A549 (cell line): ENCODE results near the gene SATB2.

Experiments used
- BHLHE40 ChIP-seq: IDR thresholded peaks from 2 replicates; pipeline ENCODE4 v1.6.1; 2012; ENCODE audit warnings: low read depth, low read length, inconsistent platforms
- ELK1 ChIP-seq: fragments of 150-350 bp; IDR thresholded peaks from 2 replicates; pipeline ENCODE4 v1.6.1; 2014; ENCODE audit warnings: low read depth, mild to moderate bottlenecking, low read length
- EP300 ChIP-seq, 2 experiments: fragments of >200 bp; sonication (Bioruptor Twin); formaldehyde crosslinking; IDR thresholded peaks; 2 replicates in 1 of 2; 3 replicates in 1 of 2; pipeline ENCODE4 v1.6.1; 2016 to 2017
- HDAC2 ChIP-seq: fragments of 200-600 bp; sonication (generic); IDR thresholded peaks from 2 replicates; pipeline ENCODE4 v1.6.1; 2016
- KDM5A ChIP-seq: fragments of 200-600 bp; sonication (generic); IDR thresholded peaks from 2 replicates; pipeline ENCODE4 v1.6.1; 2016; ENCODE audit warnings: antibody characterized with exemption, mild to moderate bottlenecking
- MAX ChIP-seq: IDR thresholded peaks from 2 replicates; pipeline ENCODE4 v1.6.1; 2012
- MYC ChIP-seq: IDR thresholded peaks from 2 replicates; pipeline ENCODE4 v1.6.1; 2012; ENCODE audit warnings: mild to moderate bottlenecking, inconsistent platforms, low read length, improper control_type of control experiment, borderline replicate concordance
- NPAS2 ChIP-seq: fragments of 250-450 bp; sonication (Bioruptor Pico); IDR thresholded peaks from 2 replicates; pipeline ENCODE4 v1.8.0; 2022; ENCODE audit warnings: mild to moderate bottlenecking, moderate library complexity, borderline replicate concordance
- PHF8 ChIP-seq: fragments of 200-600 bp; sonication (generic); IDR thresholded peaks from 2 replicates; pipeline ENCODE4 v1.6.1; 2016; ENCODE audit warnings: low read depth, mild to moderate bottlenecking, antibody characterized with exemption, moderate library complexity, borderline replicate concordance
- POLR2A ChIP-seq: IDR thresholded peaks from 2 replicates; pipeline ENCODE4 v1.6.1; 2012; ENCODE audit warnings: mild to moderate bottlenecking, low read length
- TF ChIP-seq, protein P1 (sequence below): fragments of >200 bp; sonication (Bioruptor Twin); formaldehyde crosslinking; IDR thresholded peaks from 3 replicates; pipeline ENCODE4 v1.5.1; 2016
- TF ChIP-seq, protein P2 (sequence below): IDR thresholded peaks from 2 replicates; pipeline ENCODE4 v1.6.1; 2012

- no peak for TF ChIP-seq POLR2A
- TF ChIP-seq, protein P1, sequence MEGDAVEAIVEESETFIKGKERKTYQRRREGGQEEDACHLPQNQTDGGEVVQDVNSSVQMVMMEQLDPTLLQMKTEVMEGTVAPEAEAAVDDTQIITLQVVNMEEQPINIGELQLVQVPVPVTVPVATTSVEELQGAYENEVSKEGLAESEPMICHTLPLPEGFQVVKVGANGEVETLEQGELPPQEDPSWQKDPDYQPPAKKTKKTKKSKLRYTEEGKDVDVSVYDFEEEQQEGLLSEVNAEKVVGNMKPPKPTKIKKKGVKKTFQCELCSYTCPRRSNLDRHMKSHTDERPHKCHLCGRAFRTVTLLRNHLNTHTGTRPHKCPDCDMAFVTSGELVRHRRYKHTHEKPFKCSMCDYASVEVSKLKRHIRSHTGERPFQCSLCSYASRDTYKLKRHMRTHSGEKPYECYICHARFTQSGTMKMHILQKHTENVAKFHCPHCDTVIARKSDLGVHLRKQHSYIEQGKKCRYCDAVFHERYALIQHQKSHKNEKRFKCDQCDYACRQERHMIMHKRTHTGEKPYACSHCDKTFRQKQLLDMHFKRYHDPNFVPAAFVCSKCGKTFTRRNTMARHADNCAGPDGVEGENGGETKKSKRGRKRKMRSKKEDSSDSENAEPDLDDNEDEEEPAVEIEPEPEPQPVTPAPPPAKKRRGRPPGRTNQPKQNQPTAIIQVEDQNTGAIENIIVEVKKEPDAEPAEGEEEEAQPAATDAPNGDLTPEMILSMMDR: no peak
- TF ChIP-seq, protein P2, sequence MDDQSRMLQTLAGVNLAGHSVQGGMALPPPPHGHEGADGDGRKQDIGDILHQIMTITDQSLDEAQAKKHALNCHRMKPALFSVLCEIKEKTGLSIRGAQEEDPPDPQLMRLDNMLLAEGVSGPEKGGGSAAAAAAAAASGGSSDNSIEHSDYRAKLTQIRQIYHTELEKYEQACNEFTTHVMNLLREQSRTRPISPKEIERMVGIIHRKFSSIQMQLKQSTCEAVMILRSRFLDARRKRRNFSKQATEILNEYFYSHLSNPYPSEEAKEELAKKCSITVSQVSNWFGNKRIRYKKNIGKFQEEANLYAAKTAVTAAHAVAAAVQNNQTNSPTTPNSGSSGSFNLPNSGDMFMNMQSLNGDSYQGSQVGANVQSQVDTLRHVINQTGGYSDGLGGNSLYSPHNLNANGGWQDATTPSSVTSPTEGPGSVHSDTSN: no peak
- TF ChIP-seq ELK1: no peak
- TF ChIP-seq EP300 (IDR thresholded peaks at IDR 0.05): no peak
- no peak for TF ChIP-seq KDM5A
- no peak for TF ChIP-seq NPAS2 (CRISPR knock-in tag)
- no peak for TF ChIP-seq PHF8
- no peak for TF ChIP-seq HDAC2
- TF ChIP-seq BHLHE40: no peak
- TF ChIP-seq MYC: no peak
- no peak for TF ChIP-seq MAX
These were observed 113.7 kb downstream of the SATB2 start for GRCh38 chr2:199344012-199344411.
